ENCODE results near the gene POU2AF1. TPM values are rescaled to one million over a fixed set of nuclear protein-coding genes. Genes with fewer than 3 reads are reported as not detected.

The POU2AF1 gene
- total RNA-seq, 1 donor from 2014 or later = not detected

GRCh38 chr11:111302298-111302697 lies 76.8 kb downstream of the POU2AF1 start:
- Mint-ChIP-seq H3K4me3 (ENCODE audit: unreplicated experiment) (no peak overlapping the region), H3K36me3 (ENCODE audit: low read depth) (no peaks in the 10 kb centered on the region), H3K9me3 (ENCODE audit: low read depth) (no peaks in the 10 kb centered on the region), H3K27me3 (ENCODE audit: low read depth) (peaks cover 38% of the 10 kb centered on the region), H3K27ac (ENCODE audit: unreplicated experiment) (no peak overlapping the region), H3K4me1 (ENCODE audit: low read depth) (no peaks in the 10 kb centered on the region)
- no peak for TF ChIP-seq CTCF (IDR thresholded peaks at IDR 0.05)
- DNase-seq (ENCODE audit: low spot score) = no peak

Small RNA genes within 50 kb of the gene (microRNA-seq; reads per million reads assigned to microRNA genes)
- not detected for gene MIR4491 (ENCODE audit: borderline number of aligned reads)

Other genes starting within 250 kb of the POU2AF1 start
- not detected in 3 replicates for gene POU2AF2, start 133.6 kb downstream of the POU2AF1 start, total RNA-seq
- not detected in 3 replicates for gene POU2AF3, start 80.7 kb downstream of the POU2AF1 start, total RNA-seq
- not detected in 3 replicates for gene BTG4, start 133.1 kb upstream of the POU2AF1 start, total RNA-seq
- gene HOATZ, start 135.5 kb upstream of the POU2AF1 start, total RNA-seq = not detected in 3 replicates
- gene LAYN, start 161.4 kb upstream of the POU2AF1 start, total RNA-seq = 10.6 to 12.9 TPM (median 11.5 TPM) in 3 replicates
- gene SIK2, start 223.2 kb upstream of the POU2AF1 start, total RNA-seq = 12.9 to 16.2 TPM (median 14.4 TPM) in 3 replicates

Measured in chondrocyte (in vitro differentiated cells).